ENCODE measurements around the gene BRPF3.

BRPF3 gene

GRCh38 chr6:36196113-36196879 is at the start of gene BRPF3:
BRPF3 (plus strand) TSS chr6:36196744; CDS start chr6:36200323, 3,579 bp downstream.
- H3K4me3 ChIP-seq (ENCODE audit: low read depth, low read length) = peak within 1 kb of the TSS; percentile 77
- peak; percentile 70 for DNase-seq (ENCODE audit: low read depth)
- no peak for TF ChIP-seq CTCF (conservative IDR thresholded peaks at IDR 0.05; ENCODE audit: low read depth, low read length)

GRCh38 chr6:36147294-36147693 is 49.2 kb upstream of the BRPF3 start:
- no peak for TF ChIP-seq CTCF (conservative IDR thresholded peaks at IDR 0.05; ENCODE audit: low read depth, low read length)
- DNase-seq (ENCODE audit: low read depth) = no peak
- no peak overlapping the region for H3K4me3 ChIP-seq (ENCODE audit: low read depth, low read length)

GRCh38 chr6:36149476-36149875 is 47.1 kb upstream of the BRPF3 start:
- TF ChIP-seq CTCF (conservative IDR thresholded peaks at IDR 0.05; ENCODE audit: low read depth, low read length) = no peak
- no peak for DNase-seq (ENCODE audit: low read depth)
- no peak overlapping the region for H3K4me3 ChIP-seq (ENCODE audit: low read depth, low read length)

- DNase-seq (ENCODE audit: low read depth) = no peak
- H3K4me3 ChIP-seq (ENCODE audit: low read depth, low read length) = no peak overlapping the region
- TF ChIP-seq CTCF (conservative IDR thresholded peaks at IDR 0.05; ENCODE audit: low read depth, low read length) = no peak
These were observed 46.3 kb upstream of the BRPF3 start for GRCh38 chr6:36150283-36150682.

GRCh38 chr6:36154286-36154685 is 42.3 kb upstream of the BRPF3 start:
- H3K4me3 ChIP-seq (ENCODE audit: low read depth, low read length) = no peak overlapping the region
- TF ChIP-seq CTCF (conservative IDR thresholded peaks at IDR 0.05; ENCODE audit: low read depth, low read length) = no peak
- no peak for DNase-seq (ENCODE audit: low read depth)

- H3K4me3 ChIP-seq (ENCODE audit: low read depth, low read length) = no peak overlapping the region
- DNase-seq (ENCODE audit: low read depth) = no peak
- no peak for TF ChIP-seq CTCF (conservative IDR thresholded peaks at IDR 0.05; ENCODE audit: low read depth, low read length)
These were observed 40.9 kb upstream of the BRPF3 start for GRCh38 chr6:36155662-36156061.

- TF ChIP-seq CTCF (conservative IDR thresholded peaks at IDR 0.05; ENCODE audit: low read depth, low read length) = no peak
- no peak overlapping the region for H3K4me3 ChIP-seq (ENCODE audit: low read depth, low read length)
- DNase-seq (ENCODE audit: low read depth) = peak; percentile 68
These were observed 36.3 kb upstream of the BRPF3 start for GRCh38 chr6:36160147-36160760.

All from choroid plexus epithelial cell (primary cell).